Posterior vena cava (tissue), 2 donors: ENCODE data around the gene HSD17B10. TPM values are rescaled to one million over a fixed set of nuclear protein-coding genes. Genes with fewer than 3 reads are reported as not detected.

Experiments
- microRNA-seq, 2 donors: library from miRNA; unstranded; fragments of <30 nt; microRNA quantifications; one replicate each; pipeline ENCODE4 v1.2.0, GENCODE V29; 2020 to 2021; ENCODE audit warnings: borderline microRNAs expressed in 2 of 2
- total RNA-seq, 2 donors: library from RNA; stranded (reverse); fragmentation: NEBNext Ultra II Directional; extraction: Animal tissue kit (Norgen Biotek cat#: 25700); gene quantifications; one replicate each; pipeline ENCODE4 v1.2.1, GENCODE V29; 2021
- donor health status: DM: yes; HTN: yes; CAD: no.
- donor health status: DM: yes; HTN: yes; CAD: no.

HSD17B10 gene
- total RNA-seq, 2 donors from 2014 or later: 67.7 to 72.7 TPM

Small RNA genes lying within 50 kb of the gene (microRNA-seq; reads per million reads assigned to microRNA genes)
- 0 to 0.26 reads per million in 2 donors for gene MIR6857

Other genes starting within 250 kb of the HSD17B10 start
- gene KDM5C, start 209.2 kb downstream of the HSD17B10 start, total RNA-seq: 10 to 100 TPM; 66.0 to 77.8 TPM
- 1 to 10 TPM; 8.3 to 9.4 TPM for gene IQSEC2, start 152.8 kb downstream of the HSD17B10 start, total RNA-seq
- gene SMC1A, start 11.7 kb downstream of the HSD17B10 start, total RNA-seq: 10 to 100 TPM; 46.2 to 52.0 TPM
- gene RIBC1, start 11.5 kb downstream of the HSD17B10 start, total RNA-seq: under 1 TPM; 0.19 to 0.56 TPM